ENCODE results near the gene MUTYH.

- TF ChIP-seq, protein P1, sequence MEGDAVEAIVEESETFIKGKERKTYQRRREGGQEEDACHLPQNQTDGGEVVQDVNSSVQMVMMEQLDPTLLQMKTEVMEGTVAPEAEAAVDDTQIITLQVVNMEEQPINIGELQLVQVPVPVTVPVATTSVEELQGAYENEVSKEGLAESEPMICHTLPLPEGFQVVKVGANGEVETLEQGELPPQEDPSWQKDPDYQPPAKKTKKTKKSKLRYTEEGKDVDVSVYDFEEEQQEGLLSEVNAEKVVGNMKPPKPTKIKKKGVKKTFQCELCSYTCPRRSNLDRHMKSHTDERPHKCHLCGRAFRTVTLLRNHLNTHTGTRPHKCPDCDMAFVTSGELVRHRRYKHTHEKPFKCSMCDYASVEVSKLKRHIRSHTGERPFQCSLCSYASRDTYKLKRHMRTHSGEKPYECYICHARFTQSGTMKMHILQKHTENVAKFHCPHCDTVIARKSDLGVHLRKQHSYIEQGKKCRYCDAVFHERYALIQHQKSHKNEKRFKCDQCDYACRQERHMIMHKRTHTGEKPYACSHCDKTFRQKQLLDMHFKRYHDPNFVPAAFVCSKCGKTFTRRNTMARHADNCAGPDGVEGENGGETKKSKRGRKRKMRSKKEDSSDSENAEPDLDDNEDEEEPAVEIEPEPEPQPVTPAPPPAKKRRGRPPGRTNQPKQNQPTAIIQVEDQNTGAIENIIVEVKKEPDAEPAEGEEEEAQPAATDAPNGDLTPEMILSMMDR (IDR thresholded peaks at IDR 0.05; ENCODE audit: poor library complexity, severe bottlenecking), result no peak
- TF ChIP-seq SMC3 (conservative IDR thresholded peaks at IDR 0.05; ENCODE audit: poor library complexity), result no peak
- no peak for TF ChIP-seq EZH2 (IDR thresholded peaks at IDR 0.05; ENCODE audit: borderline replicate concordance, insufficient read depth, low read length, poor library complexity, severe bottlenecking)
- no peak for TF ChIP-seq TAF1 (IDR thresholded peaks at IDR 0.05; ENCODE audit: low read depth)
- no peak for TF ChIP-seq RAD21 (conservative IDR thresholded peaks at IDR 0.05)
- no peak for TF ChIP-seq MXI1 (conservative IDR thresholded peaks at IDR 0.05; ENCODE audit: poor library complexity, severe bottlenecking)
- no peak for TF ChIP-seq POLR2AphosphoS5 (IDR thresholded peaks at IDR 0.05)
Measured at GRCh38 chr1:45348609-45348965, 8.3 kb upstream of the MUTYH start.
